Neural cell (in vitro differentiated cells): ENCODE data around the gene HEATR3. TPM values are rescaled to one million over a fixed set of nuclear protein-coding genes. Genes with fewer than 3 reads are reported as not detected.

Source experiments
- H2AFZ ChIP-seq: fragments of 200-600, 300-800 bp; sonication (generic), shearing (Covaris generic); 2 replicates; pipeline ENCODE4 v1.6.0; 2014; ENCODE audit warnings: low read depth, mild to moderate bottlenecking, antibody characterized with exemption, low read length, moderate library complexity
- H3F3A ChIP-seq: fragments of 200-600 bp; shearing (Covaris generic); 2 replicates; pipeline ENCODE4 v1.6.1; 2016; ENCODE audit warnings: mild to moderate bottlenecking, moderate library complexity, mixed read lengths, antibody characterized with exemption, low read length; ENCODE audit not compliant: insufficient read depth, poor library complexity, severe bottlenecking
- H3K27ac ChIP-seq: fragments of 200-600, 300-800 bp; sonication (generic), shearing (Covaris generic); 2 replicates; pipeline ENCODE4 v1.5.1; 2014; ENCODE audit warnings: mild to moderate bottlenecking, low read length, moderate library complexity
- H3K27me3 ChIP-seq: fragments of 300-800, 200-600 bp; sonication (generic), shearing (Covaris generic); 2 replicates; pipeline ENCODE4 v1.6.0; 2014; ENCODE audit warnings: mild to moderate bottlenecking, low read depth, low read length, moderate library complexity; ENCODE audit not compliant: insufficient read depth
- H3K36me3 ChIP-seq: fragments of 300-800, 200-600 bp; sonication (generic), shearing (Covaris generic); 2 replicates; pipeline ENCODE4 v1.5.1; 2014; ENCODE audit warnings: mild to moderate bottlenecking, antibody characterized with exemption, low read length, moderate library complexity; ENCODE audit not compliant: insufficient read depth
- H3K4me2 ChIP-seq: fragments of 300-800, 200-600 bp; sonication (generic), shearing (Covaris generic); 2 replicates; pipeline ENCODE4 v1.6.0; 2014; ENCODE audit warnings: mild to moderate bottlenecking, low read length
- H3K4me3 ChIP-seq: fragments of 300-800, 200-600 bp; sonication (generic), shearing (Covaris generic); 2 replicates; pipeline ENCODE4 v1.5.1; 2014; ENCODE audit warnings: mild to moderate bottlenecking, low read length, moderate library complexity
- H3K79me2 ChIP-seq: fragments of 200-600 bp; shearing (Covaris generic); replicated peaks from 2 replicates; pipeline ENCODE4 v1.6.0; 2014; ENCODE audit warnings: mild to moderate bottlenecking, low read length, moderate library complexity; ENCODE audit not compliant: insufficient read depth
- H3K9ac ChIP-seq: fragments of 300-800, 200-600 bp; sonication (generic), shearing (Covaris generic); 2 replicates; pipeline ENCODE4 v1.6.1; 2016; ENCODE audit warnings: mild to moderate bottlenecking, low read length, mixed read lengths
- H3K9me2 ChIP-seq: fragments of 200-600 bp; shearing (Covaris generic); 2 replicates; pipeline ENCODE4 v1.6.1; 2016; ENCODE audit warnings: mild to moderate bottlenecking, low read length, mixed read lengths; ENCODE audit not compliant: insufficient read depth
- H3K9me3 ChIP-seq: fragments of 200-600, 300-800 bp; sonication (generic), shearing (Covaris generic); 2 replicates; pipeline ENCODE4 v1.6.1; 2016; ENCODE audit warnings: mild to moderate bottlenecking, mixed run types, low read length, moderate library complexity, mixed read lengths
- H4K20me1 ChIP-seq: fragments of 200-600 bp; shearing (Covaris generic); 2 replicates; pipeline ENCODE4 v1.6.1; 2016; ENCODE audit warnings: mild to moderate bottlenecking, mixed run types; ENCODE audit not compliant: insufficient read depth
- EP300 ChIP-seq: fragments of 450-650 bp; conservative IDR thresholded peaks from 2 replicates; pipeline ENCODE4 v1.6.1; 2014; ENCODE audit warnings: antibody characterized with exemption, mild to moderate bottlenecking, moderate library complexity; ENCODE audit not compliant: poor library complexity, severe bottlenecking
- EZH2 ChIP-seq: fragments of 200-600, 300-800 bp; shearing (Covaris generic), sonication (generic); IDR thresholded peaks from 2 replicates; pipeline ENCODE4 v1.6.1; 2014; ENCODE audit warnings: antibody characterized with exemption, low read length, borderline replicate concordance, mild to moderate bottlenecking; ENCODE audit not compliant: insufficient read depth, poor library complexity, severe bottlenecking
- MXI1 ChIP-seq: fragments of 450-650 bp; conservative IDR thresholded peaks from 2 replicates; pipeline ENCODE4 v1.6.1; 2014; ENCODE audit warnings: antibody characterized with exemption, mild to moderate bottlenecking; ENCODE audit not compliant: poor library complexity, severe bottlenecking
- POLR2AphosphoS5 ChIP-seq: IDR thresholded peaks from 2 replicates; pipeline ENCODE4 v1.6.1; 2012
- RAD21 ChIP-seq: fragments of 450-650 bp; conservative IDR thresholded peaks from 2 replicates; pipeline ENCODE4 v1.6.1; 2014; ENCODE audit warnings: antibody characterized with exemption, mild to moderate bottlenecking, moderate library complexity
- SMC3 ChIP-seq: fragments of 450-650 bp; conservative IDR thresholded peaks from 2 replicates; pipeline ENCODE4 v1.6.1; 2014; ENCODE audit warnings: antibody characterized with exemption, mild to moderate bottlenecking, moderate library complexity; ENCODE audit not compliant: poor library complexity
- TAF1 ChIP-seq: IDR thresholded peaks from 2 replicates; pipeline ENCODE4 v1.6.1; 2012; ENCODE audit warnings: low read depth
- polyA plus RNA-seq: library from polyadenylated mRNA; depleted of rRNA; stranded (reverse); fragments of >200 nt; gene quantifications from 2 replicates; pipeline ENCODE4 v1.2.3, GENCODE V29; 2014
- TF ChIP-seq, protein P1 (sequence below): IDR thresholded peaks from 2 replicates; pipeline ENCODE4 v1.6.1; 2012; ENCODE audit warnings: borderline replicate concordance
- TF ChIP-seq, protein P2 (sequence below): fragments of 450-650 bp; IDR thresholded peaks from 2 replicates; pipeline ENCODE4 v1.5.1; 2014; ENCODE audit warnings: antibody characterized with exemption, mild to moderate bottlenecking, moderate library complexity; ENCODE audit not compliant: poor library complexity, severe bottlenecking

HEATR3 gene
- polyA plus RNA-seq, 1 donor from 2014 or later, result 50.5 TPM

DNA sequence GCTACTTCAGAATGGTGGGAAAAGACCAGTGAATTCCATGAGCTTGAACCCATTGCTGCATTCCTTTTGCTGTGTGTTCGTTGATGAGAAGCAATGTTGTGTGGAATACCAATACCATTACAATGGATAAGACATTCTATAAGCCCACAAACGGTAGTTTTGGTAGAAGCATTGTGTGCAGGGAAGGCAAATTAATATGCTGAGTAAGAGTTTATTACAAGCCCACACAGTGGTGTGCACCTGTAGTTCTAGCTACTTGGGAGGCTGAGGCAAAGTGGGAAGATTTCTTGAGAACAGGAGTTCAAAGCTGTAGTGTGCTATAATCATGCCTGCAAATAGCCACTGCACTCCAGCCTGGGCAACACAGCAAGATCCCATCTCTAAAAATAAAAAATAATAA is 67.4 kb downstream of the HEATR3 start:
- H3K9me2 ChIP-seq, result no peaks in the 10 kb centered on the region
- H3F3A ChIP-seq, result no peaks in the 10 kb centered on the region
- H3K79me2 ChIP-seq, result no peaks in the 10 kb centered on the region
- no peak overlapping the region for H3K9ac ChIP-seq
- no peak overlapping the region for H3K27ac ChIP-seq
- no peak overlapping the region for H2AFZ ChIP-seq
- no peak for TF ChIP-seq EZH2
- TF ChIP-seq POLR2AphosphoS5, result no peak
- TF ChIP-seq SMC3, result no peak
- no peak for TF ChIP-seq RAD21
- no peak for TF ChIP-seq MXI1
- TF ChIP-seq, protein P1, sequence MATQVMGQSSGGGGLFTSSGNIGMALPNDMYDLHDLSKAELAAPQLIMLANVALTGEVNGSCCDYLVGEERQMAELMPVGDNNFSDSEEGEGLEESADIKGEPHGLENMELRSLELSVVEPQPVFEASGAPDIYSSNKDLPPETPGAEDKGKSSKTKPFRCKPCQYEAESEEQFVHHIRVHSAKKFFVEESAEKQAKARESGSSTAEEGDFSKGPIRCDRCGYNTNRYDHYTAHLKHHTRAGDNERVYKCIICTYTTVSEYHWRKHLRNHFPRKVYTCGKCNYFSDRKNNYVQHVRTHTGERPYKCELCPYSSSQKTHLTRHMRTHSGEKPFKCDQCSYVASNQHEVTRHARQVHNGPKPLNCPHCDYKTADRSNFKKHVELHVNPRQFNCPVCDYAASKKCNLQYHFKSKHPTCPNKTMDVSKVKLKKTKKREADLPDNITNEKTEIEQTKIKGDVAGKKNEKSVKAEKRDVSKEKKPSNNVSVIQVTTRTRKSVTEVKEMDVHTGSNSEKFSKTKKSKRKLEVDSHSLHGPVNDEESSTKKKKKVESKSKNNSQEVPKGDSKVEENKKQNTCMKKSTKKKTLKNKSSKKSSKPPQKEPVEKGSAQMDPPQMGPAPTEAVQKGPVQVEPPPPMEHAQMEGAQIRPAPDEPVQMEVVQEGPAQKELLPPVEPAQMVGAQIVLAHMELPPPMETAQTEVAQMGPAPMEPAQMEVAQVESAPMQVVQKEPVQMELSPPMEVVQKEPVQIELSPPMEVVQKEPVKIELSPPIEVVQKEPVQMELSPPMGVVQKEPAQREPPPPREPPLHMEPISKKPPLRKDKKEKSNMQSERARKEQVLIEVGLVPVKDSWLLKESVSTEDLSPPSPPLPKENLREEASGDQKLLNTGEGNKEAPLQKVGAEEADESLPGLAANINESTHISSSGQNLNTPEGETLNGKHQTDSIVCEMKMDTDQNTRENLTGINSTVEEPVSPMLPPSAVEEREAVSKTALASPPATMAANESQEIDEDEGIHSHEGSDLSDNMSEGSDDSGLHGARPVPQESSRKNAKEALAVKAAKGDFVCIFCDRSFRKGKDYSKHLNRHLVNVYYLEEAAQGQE, result no peak
- TF ChIP-seq, protein P2, sequence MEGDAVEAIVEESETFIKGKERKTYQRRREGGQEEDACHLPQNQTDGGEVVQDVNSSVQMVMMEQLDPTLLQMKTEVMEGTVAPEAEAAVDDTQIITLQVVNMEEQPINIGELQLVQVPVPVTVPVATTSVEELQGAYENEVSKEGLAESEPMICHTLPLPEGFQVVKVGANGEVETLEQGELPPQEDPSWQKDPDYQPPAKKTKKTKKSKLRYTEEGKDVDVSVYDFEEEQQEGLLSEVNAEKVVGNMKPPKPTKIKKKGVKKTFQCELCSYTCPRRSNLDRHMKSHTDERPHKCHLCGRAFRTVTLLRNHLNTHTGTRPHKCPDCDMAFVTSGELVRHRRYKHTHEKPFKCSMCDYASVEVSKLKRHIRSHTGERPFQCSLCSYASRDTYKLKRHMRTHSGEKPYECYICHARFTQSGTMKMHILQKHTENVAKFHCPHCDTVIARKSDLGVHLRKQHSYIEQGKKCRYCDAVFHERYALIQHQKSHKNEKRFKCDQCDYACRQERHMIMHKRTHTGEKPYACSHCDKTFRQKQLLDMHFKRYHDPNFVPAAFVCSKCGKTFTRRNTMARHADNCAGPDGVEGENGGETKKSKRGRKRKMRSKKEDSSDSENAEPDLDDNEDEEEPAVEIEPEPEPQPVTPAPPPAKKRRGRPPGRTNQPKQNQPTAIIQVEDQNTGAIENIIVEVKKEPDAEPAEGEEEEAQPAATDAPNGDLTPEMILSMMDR, result no peak
- TF ChIP-seq TAF1, result no peak
- no peak for TF ChIP-seq EP300
- no peaks in the 10 kb centered on the region for H4K20me1 ChIP-seq
- H3K4me2 ChIP-seq, result no peak overlapping the region
- no peaks in the 10 kb centered on the region for H3K36me3 ChIP-seq
- no peak overlapping the region for H3K4me3 ChIP-seq
- H3K9me3 ChIP-seq, result no peaks in the 10 kb centered on the region
- H3K27me3 ChIP-seq, result no peaks in the 10 kb centered on the region

DNA sequence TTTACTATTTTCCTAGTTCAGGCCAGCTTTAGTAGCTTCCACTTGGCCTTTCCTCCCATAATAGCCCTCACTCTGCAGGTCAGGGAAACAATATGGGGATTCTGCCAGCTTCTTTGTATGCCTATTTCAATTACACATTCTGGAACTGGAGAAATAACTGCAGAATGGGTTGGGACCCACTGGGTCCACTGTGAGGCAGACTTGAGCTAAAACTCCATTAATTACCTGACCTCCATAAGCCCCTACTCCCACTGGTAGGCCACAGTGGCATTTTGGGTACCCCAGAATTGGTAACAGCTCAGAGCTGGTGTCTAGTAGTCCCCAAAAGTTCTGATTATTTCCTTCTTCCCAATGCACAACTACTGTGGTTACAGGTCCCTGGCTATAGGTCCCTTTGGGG is 70.6 kb downstream of the HEATR3 start:
- no peaks in the 10 kb centered on the region for H3K79me2 ChIP-seq
- H3K9me2 ChIP-seq, result no peaks in the 10 kb centered on the region
- H3K27me3 ChIP-seq, result no peaks in the 10 kb centered on the region
- H3K4me2 ChIP-seq, result no peak overlapping the region
- no peak overlapping the region for H3K4me3 ChIP-seq
- no peaks in the 10 kb centered on the region for H3K9me3 ChIP-seq
- no peak overlapping the region for H3K27ac ChIP-seq
- TF ChIP-seq, protein P2, result no peak
- no peak for TF ChIP-seq RAD21
- TF ChIP-seq EP300, result no peak
- no peak for TF ChIP-seq TAF1
- TF ChIP-seq SMC3, result no peak
- TF ChIP-seq EZH2, result no peak
- no peak for TF ChIP-seq MXI1
- TF ChIP-seq, protein P1, result no peak
- no peak for TF ChIP-seq POLR2AphosphoS5
- H2AFZ ChIP-seq, result no peak overlapping the region
- no peaks in the 10 kb centered on the region for H3F3A ChIP-seq
- H4K20me1 ChIP-seq, result no peaks in the 10 kb centered on the region
- no peaks in the 10 kb centered on the region for H3K36me3 ChIP-seq
- no peak overlapping the region for H3K9ac ChIP-seq
